Uterus (tissue), 2 donors: Measurements from ENCODE around the gene STK33.

Experiments used
- POLR2A ChIP-seq, 2 donors: fragments of 450-650 bp; IDR thresholded peaks; one replicate each; pipeline ENCODE4 v1.6.1; 2016; ENCODE audit warnings: antibody characterized with exemption in 2 of 2, mild to moderate bottlenecking in 1 of 2, moderate library complexity in 1 of 2
- TF ChIP-seq, protein P1 (sequence below), 4 experiments: fragments of 200-600 bp in 2 of 4; fragments of 450-650 bp in 2 of 4; sonication (generic) in 2 of 4; IDR thresholded peaks; one replicate each; pipeline ENCODE4 v1.5.1; 2016 to 2019; ENCODE audit warnings: antibody characterized with exemption in 4 of 4, mild to moderate bottlenecking in 2 of 4, moderate library complexity in 1 of 4

DNA sequence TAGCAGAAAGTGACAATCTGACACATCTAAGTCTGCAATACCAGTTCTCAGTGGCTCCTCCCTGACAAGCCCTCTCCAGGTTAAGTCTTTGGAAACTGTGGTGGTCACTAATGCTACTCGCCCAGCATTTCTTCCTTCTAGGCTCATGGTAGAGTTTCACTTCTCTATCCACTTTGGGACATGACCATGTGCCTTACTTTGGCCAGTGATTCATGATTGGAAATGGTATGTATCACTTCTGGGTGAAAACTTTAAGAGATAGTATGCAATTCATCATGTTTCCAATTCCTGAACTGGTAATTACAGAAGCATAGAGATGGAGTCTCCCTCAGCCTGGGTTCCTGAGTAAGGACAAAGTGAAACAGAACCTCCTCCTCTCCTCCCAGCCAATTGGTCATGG lies 178.8 kb downstream of the STK33 start:
- TF ChIP-seq, protein P1, sequence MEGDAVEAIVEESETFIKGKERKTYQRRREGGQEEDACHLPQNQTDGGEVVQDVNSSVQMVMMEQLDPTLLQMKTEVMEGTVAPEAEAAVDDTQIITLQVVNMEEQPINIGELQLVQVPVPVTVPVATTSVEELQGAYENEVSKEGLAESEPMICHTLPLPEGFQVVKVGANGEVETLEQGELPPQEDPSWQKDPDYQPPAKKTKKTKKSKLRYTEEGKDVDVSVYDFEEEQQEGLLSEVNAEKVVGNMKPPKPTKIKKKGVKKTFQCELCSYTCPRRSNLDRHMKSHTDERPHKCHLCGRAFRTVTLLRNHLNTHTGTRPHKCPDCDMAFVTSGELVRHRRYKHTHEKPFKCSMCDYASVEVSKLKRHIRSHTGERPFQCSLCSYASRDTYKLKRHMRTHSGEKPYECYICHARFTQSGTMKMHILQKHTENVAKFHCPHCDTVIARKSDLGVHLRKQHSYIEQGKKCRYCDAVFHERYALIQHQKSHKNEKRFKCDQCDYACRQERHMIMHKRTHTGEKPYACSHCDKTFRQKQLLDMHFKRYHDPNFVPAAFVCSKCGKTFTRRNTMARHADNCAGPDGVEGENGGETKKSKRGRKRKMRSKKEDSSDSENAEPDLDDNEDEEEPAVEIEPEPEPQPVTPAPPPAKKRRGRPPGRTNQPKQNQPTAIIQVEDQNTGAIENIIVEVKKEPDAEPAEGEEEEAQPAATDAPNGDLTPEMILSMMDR (IDR thresholded peaks at IDR 0.05) = no peak
- TF ChIP-seq POLR2A (IDR thresholded peaks at IDR 0.05) = no peak
